Testis (tissue), 2 donors: ENCODE data around the gene SLC17A2.

Experiments used
- POLR2A ChIP-seq: fragments of 450-650 bp; IDR thresholded peaks from one replicate; pipeline ENCODE4 v1.6.1; 2017; ENCODE audit warnings: antibody characterized with exemption, mild to moderate bottlenecking, moderate library complexity
- TF ChIP-seq, protein P1 (sequence below), 3 experiments: fragments of 450-650 bp in 2 of 3; fragments of 200-600 bp in 1 of 3; sonication (generic) in 1 of 3; IDR thresholded peaks; one replicate each; pipeline ENCODE4 v1.5.1; 2016 to 2019; ENCODE audit warnings: antibody characterized with exemption in 3 of 3, mild to moderate bottlenecking in 2 of 3, moderate library complexity in 1 of 3

DNA sequence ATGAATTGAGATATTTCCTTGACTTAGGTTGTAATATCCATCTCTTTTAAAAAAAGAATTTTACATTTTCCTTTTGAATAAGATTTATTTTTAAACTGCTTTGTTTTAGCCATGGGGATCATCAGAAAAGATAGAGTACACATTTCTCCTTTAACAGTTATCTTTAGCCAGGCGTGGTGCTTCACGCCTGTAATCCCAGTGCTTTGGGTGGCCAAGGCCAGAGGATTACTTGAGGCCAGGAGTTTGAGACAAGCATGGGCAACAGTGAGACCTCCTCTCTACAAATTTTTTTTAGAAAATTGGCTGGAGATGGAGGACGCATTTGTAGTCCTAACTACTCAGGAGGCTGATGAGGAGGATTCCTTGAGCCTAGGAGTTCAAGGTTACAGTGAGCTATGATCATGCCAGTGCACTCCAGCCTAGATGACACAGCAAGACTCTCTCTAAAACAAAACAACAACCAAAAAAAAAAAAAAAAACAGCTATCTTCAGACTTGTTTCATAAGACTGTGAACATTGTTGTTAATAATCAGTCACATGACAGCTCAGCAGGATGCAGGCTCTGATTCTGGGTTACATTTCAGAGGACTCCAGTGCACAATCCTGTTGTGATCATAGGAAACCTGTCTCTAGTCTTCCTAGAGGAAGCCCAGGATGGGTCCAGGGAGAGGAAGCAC lies 54.4 kb downstream of the SLC17A2 start:
- TF ChIP-seq, protein P1, sequence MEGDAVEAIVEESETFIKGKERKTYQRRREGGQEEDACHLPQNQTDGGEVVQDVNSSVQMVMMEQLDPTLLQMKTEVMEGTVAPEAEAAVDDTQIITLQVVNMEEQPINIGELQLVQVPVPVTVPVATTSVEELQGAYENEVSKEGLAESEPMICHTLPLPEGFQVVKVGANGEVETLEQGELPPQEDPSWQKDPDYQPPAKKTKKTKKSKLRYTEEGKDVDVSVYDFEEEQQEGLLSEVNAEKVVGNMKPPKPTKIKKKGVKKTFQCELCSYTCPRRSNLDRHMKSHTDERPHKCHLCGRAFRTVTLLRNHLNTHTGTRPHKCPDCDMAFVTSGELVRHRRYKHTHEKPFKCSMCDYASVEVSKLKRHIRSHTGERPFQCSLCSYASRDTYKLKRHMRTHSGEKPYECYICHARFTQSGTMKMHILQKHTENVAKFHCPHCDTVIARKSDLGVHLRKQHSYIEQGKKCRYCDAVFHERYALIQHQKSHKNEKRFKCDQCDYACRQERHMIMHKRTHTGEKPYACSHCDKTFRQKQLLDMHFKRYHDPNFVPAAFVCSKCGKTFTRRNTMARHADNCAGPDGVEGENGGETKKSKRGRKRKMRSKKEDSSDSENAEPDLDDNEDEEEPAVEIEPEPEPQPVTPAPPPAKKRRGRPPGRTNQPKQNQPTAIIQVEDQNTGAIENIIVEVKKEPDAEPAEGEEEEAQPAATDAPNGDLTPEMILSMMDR (IDR thresholded peaks at IDR 0.05): no peak
- TF ChIP-seq POLR2A: no peak
